GM12878 (cell line): ENCODE data around the gene SNX30. TPM values are rescaled to one million over a fixed set of nuclear protein-coding genes. Genes with fewer than 3 reads are reported as not detected.

Experiments
- ATAC-seq: fragments of 200-7000 bp; cut with Tn5 transposase; 3 replicates; pipeline ENCODE4 v1.9.1; 2020; ENCODE audit warnings: mild to moderate bottlenecking, moderate library complexity
- BruUV-seq: library from RNA; stranded (reverse); fragments of 400-500 nt; replicated peaks from 2 replicates; lab custom pipeline; 2021; lab: Mats Ljungman, UMichigan
- CTCF ChIA-PET: fragments of 300-600 bp; sonication (Branson Sonifier 250); formaldehyde crosslinking; extraction: SDS; loops from one replicate; lab custom pipeline; 2021; ENCODE audit warnings: inconsistent platforms; lab: Yijun Ruan, JAX
- POLR2A ChIA-PET: fragments of 350-600 bp; formaldehyde crosslinking; extraction: SDS; loops from one replicate; lab custom pipeline; 2021; ENCODE audit warnings: inconsistent platforms; lab: Charles Lee
- RAD21 ChIA-PET: fragments of 300-600 bp; sonication (Branson Sonifier 250); formaldehyde crosslinking; loops from one replicate; lab custom pipeline; 2023; ENCODE audit warnings: antibody characterized with exemption; ENCODE audit not compliant: unreplicated experiment; lab: Charles Lee
- SMC1A ChIA-PET: fragments of 300-600 bp; sonication (Branson Sonifier 250); formaldehyde crosslinking; loops from one replicate; lab custom pipeline; 2023; ENCODE audit not compliant: unreplicated experiment, uncharacterized antibody; lab: Charles Lee
- DNase-seq: peaks from one replicate; pipeline ENCODE4 v3.0.0-alpha.2; 2011; ENCODE audit warnings: low read depth, low spot score
- FAIRE-seq: peaks from 3 replicates; lab custom pipeline; 2011; peaks lifted over from hg19 to GRCh38; lab: Jason Lieb, UNC
- H2AFZ ChIP-seq: 2 replicates; pipeline ENCODE4 v1.6.0; 2011; ENCODE audit warnings: low read depth, low read length, control low read depth; ENCODE audit not compliant: control insufficient read depth
- H3K27ac ChIP-seq: 2 replicates; pipeline ENCODE4 v1.5.1; 2011; ENCODE audit warnings: control low read depth; ENCODE audit not compliant: control insufficient read depth, insufficient read depth
- H3K27me3 ChIP-seq, 2 experiments: replicated peaks in 1 of 2; 2 replicates each; pipeline versions ENCODE4 v1.6.0 to v1.6.1; 2011; ENCODE audit warnings: low read length in 1 of 2; ENCODE audit not compliant: control insufficient read depth in 2 of 2, insufficient read depth in 2 of 2
- H3K36me3 ChIP-seq, 2 experiments: 2 replicates each; pipeline ENCODE4 v1.5.1; 2011; ENCODE audit warnings: low read length in 1 of 2; ENCODE audit not compliant: control insufficient read depth in 2 of 2, insufficient read depth in 2 of 2
- H3K4me1 ChIP-seq: 2 replicates; pipeline ENCODE4 v1.6.1; 2011; ENCODE audit warnings: mild to moderate bottlenecking, low read length, moderate library complexity, mixed read lengths; ENCODE audit not compliant: control insufficient read depth, insufficient read depth
- H3K4me2 ChIP-seq: 2 replicates; pipeline ENCODE4 v1.6.0; 2011; ENCODE audit warnings: control low read depth; ENCODE audit not compliant: control insufficient read depth, insufficient read depth
- H3K4me3 ChIP-seq: fragments of 200-600 bp; sonication (generic); 2 replicates; pipeline ENCODE4 v1.5.1; 2016
- H3K79me2 ChIP-seq: 2 replicates; pipeline ENCODE4 v1.6.0; 2011; ENCODE audit warnings: low read length; ENCODE audit not compliant: control insufficient read depth, insufficient read depth
- H3K9ac ChIP-seq: 2 replicates; pipeline ENCODE4 v1.8.0; 2011; ENCODE audit warnings: low read length, control low read depth, mixed read lengths; ENCODE audit not compliant: control insufficient read depth, insufficient read depth
- H3K9me3 ChIP-seq: replicated peaks from 3 replicates; pipeline ENCODE4 v1.5.1; 2011; ENCODE audit warnings: mild to moderate bottlenecking, low read length; ENCODE audit not compliant: control insufficient read depth, insufficient read depth
- H4K20me1 ChIP-seq: 2 replicates; pipeline ENCODE4 v1.6.0; 2011; ENCODE audit not compliant: control insufficient read depth, insufficient read depth
- ASH2L ChIP-seq: fragments of 300-600, 200-600 bp; sonication (generic); IDR thresholded peaks from 2 replicates; pipeline ENCODE4 v1.6.1; 2017; ENCODE audit warnings: low read depth, mild to moderate bottlenecking, borderline replicate concordance
- BHLHE40 ChIP-seq, 2 experiments: fragments of 450-650 bp in 1 of 2; IDR thresholded peaks; 2 replicates each; pipeline ENCODE4 v1.6.1; 2011 to 2017; ENCODE audit warnings: low read depth in 2 of 2, borderline replicate concordance in 1 of 2, improper control_type of control experiment in 1 of 2, low read length in 1 of 2, mild to moderate bottlenecking in 1 of 2
- BMI1 ChIP-seq: fragments of 450-650 bp; IDR thresholded peaks from 2 replicates; pipeline ENCODE4 v1.6.1; 2016; ENCODE audit warnings: mild to moderate bottlenecking, moderate library complexity, borderline replicate concordance
- GATAD2B ChIP-seq: fragments of 450-650 bp; conservative IDR thresholded peaks from 2 replicates; pipeline ENCODE4 v1.6.1; 2017; ENCODE audit warnings: low read depth, mild to moderate bottlenecking, moderate library complexity
- POLR2AphosphoS5 ChIP-seq: IDR thresholded peaks from 2 replicates; pipeline ENCODE4 v1.6.1; 2011; ENCODE audit warnings: mild to moderate bottlenecking, low read length, inconsistent platforms
- SREBF1 ChIP-seq: IDR thresholded peaks from 2 replicates; pipeline ENCODE4 v1.6.1; 2012; ENCODE audit warnings: mild to moderate bottlenecking, low read length
- SRF ChIP-seq, 2 experiments: IDR thresholded peaks; 2 replicates each; pipeline ENCODE4 v1.6.1; 2011; ENCODE audit warnings: low read depth in 2 of 2, low read length in 2 of 2, mild to moderate bottlenecking in 1 of 2, moderate library complexity in 1 of 2
- TCF12 ChIP-seq: IDR thresholded peaks from 2 replicates; pipeline ENCODE4 v1.6.1; 2011; ENCODE audit warnings: low read depth, mild to moderate bottlenecking, low read length
- TCF3 ChIP-seq: IDR thresholded peaks from 2 replicates; pipeline ENCODE4 v1.6.1; 2012; ENCODE audit warnings: low read depth, mild to moderate bottlenecking, low read length, borderline replicate concordance; ENCODE audit not compliant: insufficient read depth
- WGBS: methylation state at CpG from one replicate; pipeline ENCODE4 v1.1.6; 2016; ENCODE audit warnings: low lambda C conversion rate; ENCODE audit not compliant: insufficient replicate concordance, insufficient coverage; ENCODE audit errors: missing lambda C conversion rate; 5-methylcytosine and 5-hydroxymethylcytosine counted together
- in situ Hi-C: fragments of 300-500 bp; cut with MboI; formaldehyde crosslinking; loops from 9 replicates; pipeline ENCODE4 v1.14.3; 2018; ENCODE audit warnings: mixed read lengths
- intact Hi-C: fragments of 100-400 bp; cut with micrococcal nuclease; formaldehyde crosslinking; loops from one replicate; pipeline ENCODE4 v1.14.2; 2022; ENCODE audit not compliant: unreplicated experiment
- polyA plus RNA-seq, 11 experiments: library from polyadenylated mRNA; depleted of rRNA in 4 of 11; unstranded in 6 of 11; stranded (reverse) in 5 of 11; fragments of >200 nt; fragmentation: Nextera tagmentation in 4 of 11; fragmentation: Illumina TruSeq in 1 of 11; extraction: Ambion mirVana in 4 of 11; extraction: Trizol in 1 of 11; gene quantifications; 1 replicate in 1 of 11; 2 replicates in 10 of 11; pipeline versions ENCODE4 v1.2.1 to v1.2.3, GENCODE V29; 2011 to 2016; ENCODE audit warnings: inconsistent platforms in 2 of 11, missing spikeins in 2 of 11, low read depth in 1 of 11
- total RNA-seq, 4 experiments: library from RNA; depleted of rRNA in 3 of 4; stranded (reverse); fragments of >200 nt in 3 of 4; fragmentation: Illumina TruSeq in 1 of 4; extraction: Trizol in 1 of 4; gene quantifications; 2 replicates each; pipeline versions ENCODE4 v1.2.1 to v1.2.3, GENCODE V29; 2013 to 2021
- TF ChIP-seq, protein P1 (sequence below): fragments of 450-650 bp; IDR thresholded peaks from 2 replicates; pipeline ENCODE4 v1.6.1; 2016; ENCODE audit warnings: mild to moderate bottlenecking
- TF ChIP-seq, protein P2 (sequence below): fragments of 450-650 bp; IDR thresholded peaks from 2 replicates; pipeline ENCODE4 v1.6.1; 2018; ENCODE audit warnings: borderline replicate concordance, mild to moderate bottlenecking; ENCODE audit not compliant: partially characterized antibody
- TF ChIP-seq, protein P3 (sequence below): IDR thresholded peaks from 2 replicates; pipeline ENCODE4 v1.6.1; 2011; ENCODE audit warnings: low read depth, mild to moderate bottlenecking, low read length, moderate library complexity, borderline replicate concordance; ENCODE audit errors: extremely low read depth
- TF ChIP-seq, protein P4 (sequence below): fragments of 450-650 bp; IDR thresholded peaks from 2 replicates; pipeline ENCODE4 v1.6.1; 2017; ENCODE audit warnings: mild to moderate bottlenecking, moderate library complexity

SNX30 gene
- total and polyA plus RNA-seq, 10 of the 15 experiments (the other 5 are each of a cell fraction or from before 2014, with no cell fraction given) = 0.53 to 4.0 (median 1.5) TPM

DNA sequence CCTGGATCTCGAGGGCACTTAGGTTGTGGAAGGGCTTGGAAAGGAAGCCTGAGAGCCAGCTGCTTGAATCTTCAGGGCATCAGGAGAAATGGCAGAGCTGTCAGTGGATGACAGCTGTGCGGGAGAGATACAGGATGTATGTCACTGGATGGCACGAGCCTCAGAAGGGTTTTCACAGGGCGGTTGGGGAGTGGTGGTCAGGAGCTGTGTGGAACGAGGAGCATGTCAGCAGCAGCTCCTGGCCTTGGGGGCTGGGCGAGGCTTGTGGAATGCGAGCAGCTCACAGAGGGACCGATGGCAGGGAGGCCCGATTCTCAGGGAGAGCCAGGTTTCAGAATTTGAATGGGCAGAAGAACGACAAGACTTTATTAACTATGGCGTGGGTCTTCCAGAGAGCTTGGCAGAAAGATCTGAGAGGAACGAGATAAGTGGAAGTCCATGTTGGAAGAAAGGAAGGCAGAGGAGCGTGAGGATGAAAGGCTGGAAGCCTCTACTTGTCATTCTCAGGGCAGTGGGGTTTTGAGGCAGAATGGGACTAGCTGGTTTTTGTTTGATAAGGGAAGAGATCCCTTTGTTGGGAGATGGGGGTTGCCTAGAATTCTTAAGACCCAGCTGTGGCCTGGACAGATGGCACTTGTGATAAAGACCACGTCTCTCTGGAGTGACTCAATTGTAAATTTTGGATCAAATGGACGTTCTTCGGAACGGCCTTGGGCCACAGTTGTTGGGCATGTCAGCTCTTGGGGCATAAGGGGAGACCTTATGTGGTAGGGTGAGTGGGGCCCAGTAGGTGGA is 60.3 kb downstream of the SNX30 start:
- intact Hi-C loops = loop anchor here (10.0 kb wide), 1 partner anchor 1046 kb away; no protein-coding TSS in a partner anchor
- Histone ChIP-seq H3K79me2 (no peaks in the 10 kb centered on the region), H3K4me3 (no peak overlapping the region), H3K27ac (no peak overlapping the region), H3K27me3 (peaks cover 0 to 3% of the 10 kb centered on the region in 2 experiments; a peak in 3 of 4 replicates), H3K4me1 (peaks cover 28% of the 10 kb centered on the region), H3K9me3 (no peaks in the 10 kb centered on the region), H4K20me1 (no peaks in the 10 kb centered on the region), H3K9ac (no peak overlapping the region), H3K36me3 (no peaks in the 10 kb centered on the region), H3K4me2 (no peak overlapping the region), H2AFZ (no peak overlapping the region)
- no peak for DNase-seq
- RAD21 ChIA-PET = interaction anchor here (0.6 kb wide), 1 partner anchor 10 kb away, joined by 3 read pairs; no protein-coding TSS in a partner anchor
- 79% methylated on average over 17 of the region's 17 CpGs for whole genome bisulfite sequencing
- POLR2A ChIA-PET = no interaction called here
- BruUV-seq = no TSS peak
- CTCF ChIA-PET = interaction anchor here (0.6 to 3.9 kb wide), 5 partner anchors 9 to 696 kb away, joined by 3 to 12 read pairs (median 4); no protein-coding TSS in a partner anchor
- in situ Hi-C loops = loop anchor here (10.0 kb wide), 1 partner anchor 716 kb away; no protein-coding TSS in a partner anchor
- no peak for FAIRE-seq
- no peak for ATAC-seq
- SMC1A ChIA-PET = interaction anchor here (0.5 to 0.9 kb wide), 2 partner anchors 9 to 661 kb away, joined by 3 to 4 read pairs; no protein-coding TSS in a partner anchor
- no peak for TF ChIP-seq TCF3
- TF ChIP-seq ASH2L = no peak
- no peak for TF ChIP-seq GATAD2B
- no peak for TF ChIP-seq SREBF1
- TF ChIP-seq, protein P1, sequence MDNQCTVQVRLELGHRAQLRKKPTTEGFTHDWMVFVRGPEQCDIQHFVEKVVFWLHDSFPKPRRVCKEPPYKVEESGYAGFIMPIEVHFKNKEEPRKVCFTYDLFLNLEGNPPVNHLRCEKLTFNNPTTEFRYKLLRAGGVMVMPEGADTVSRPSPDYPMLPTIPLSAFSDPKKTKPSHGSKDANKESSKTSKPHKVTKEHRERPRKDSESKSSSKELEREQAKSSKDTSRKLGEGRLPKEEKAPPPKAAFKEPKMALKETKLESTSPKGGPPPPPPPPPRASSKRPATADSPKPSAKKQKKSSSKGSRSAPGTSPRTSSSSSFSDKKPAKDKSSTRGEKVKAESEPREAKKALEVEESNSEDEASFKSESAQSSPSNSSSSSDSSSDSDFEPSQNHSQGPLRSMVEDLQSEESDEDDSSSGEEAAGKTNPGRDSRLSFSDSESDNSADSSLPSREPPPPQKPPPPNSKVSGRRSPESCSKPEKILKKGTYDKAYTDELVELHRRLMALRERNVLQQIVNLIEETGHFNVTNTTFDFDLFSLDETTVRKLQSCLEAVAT = no peak
- TF ChIP-seq, protein P2, sequence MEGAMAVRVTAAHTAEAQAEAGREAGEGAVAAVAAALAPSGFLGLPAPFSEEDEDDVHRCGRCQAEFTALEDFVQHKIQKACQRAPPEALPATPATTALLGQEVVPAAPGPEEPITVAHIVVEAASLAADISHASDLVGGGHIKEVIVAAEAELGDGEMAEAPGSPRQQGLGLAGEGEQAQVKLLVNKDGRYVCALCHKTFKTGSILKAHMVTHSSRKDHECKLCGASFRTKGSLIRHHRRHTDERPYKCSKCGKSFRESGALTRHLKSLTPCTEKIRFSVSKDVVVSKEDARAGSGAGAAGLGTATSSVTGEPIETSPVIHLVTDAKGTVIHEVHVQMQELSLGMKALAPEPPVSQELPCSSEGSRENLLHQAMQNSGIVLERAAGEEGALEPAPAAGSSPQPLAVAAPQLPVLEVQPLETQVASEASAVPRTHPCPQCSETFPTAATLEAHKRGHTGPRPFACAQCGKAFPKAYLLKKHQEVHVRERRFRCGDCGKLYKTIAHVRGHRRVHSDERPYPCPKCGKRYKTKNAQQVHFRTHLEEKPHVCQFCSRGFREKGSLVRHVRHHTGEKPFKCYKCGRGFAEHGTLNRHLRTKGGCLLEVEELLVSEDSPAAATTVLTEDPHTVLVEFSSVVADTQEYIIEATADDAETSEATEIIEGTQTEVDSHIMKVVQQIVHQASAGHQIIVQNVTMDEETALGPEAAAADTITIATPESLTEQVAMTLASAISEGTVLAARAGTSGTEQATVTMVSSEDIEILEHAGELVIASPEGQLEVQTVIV = no peak
- TF ChIP-seq SRF (IDR thresholded peaks at IDR 0.05; ENCODE audit: low read depth in 2 of 2, low read length in 2 of 2) = no peak
- TF ChIP-seq BHLHE40 (IDR thresholded peaks at IDR 0.05; ENCODE audit: borderline replicate concordance in 1 of 2, low read depth in 2 of 2, low read length in 1 of 2) = no peak
- TF ChIP-seq POLR2AphosphoS5 = no peak
- no peak for TF ChIP-seq TCF12
- TF ChIP-seq BMI1 = no peak
- TF ChIP-seq, protein P3, sequence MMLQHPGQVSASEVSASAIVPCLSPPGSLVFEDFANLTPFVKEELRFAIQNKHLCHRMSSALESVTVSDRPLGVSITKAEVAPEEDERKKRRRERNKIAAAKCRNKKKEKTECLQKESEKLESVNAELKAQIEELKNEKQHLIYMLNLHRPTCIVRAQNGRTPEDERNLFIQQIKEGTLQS = no peak
- TF ChIP-seq, protein P4, sequence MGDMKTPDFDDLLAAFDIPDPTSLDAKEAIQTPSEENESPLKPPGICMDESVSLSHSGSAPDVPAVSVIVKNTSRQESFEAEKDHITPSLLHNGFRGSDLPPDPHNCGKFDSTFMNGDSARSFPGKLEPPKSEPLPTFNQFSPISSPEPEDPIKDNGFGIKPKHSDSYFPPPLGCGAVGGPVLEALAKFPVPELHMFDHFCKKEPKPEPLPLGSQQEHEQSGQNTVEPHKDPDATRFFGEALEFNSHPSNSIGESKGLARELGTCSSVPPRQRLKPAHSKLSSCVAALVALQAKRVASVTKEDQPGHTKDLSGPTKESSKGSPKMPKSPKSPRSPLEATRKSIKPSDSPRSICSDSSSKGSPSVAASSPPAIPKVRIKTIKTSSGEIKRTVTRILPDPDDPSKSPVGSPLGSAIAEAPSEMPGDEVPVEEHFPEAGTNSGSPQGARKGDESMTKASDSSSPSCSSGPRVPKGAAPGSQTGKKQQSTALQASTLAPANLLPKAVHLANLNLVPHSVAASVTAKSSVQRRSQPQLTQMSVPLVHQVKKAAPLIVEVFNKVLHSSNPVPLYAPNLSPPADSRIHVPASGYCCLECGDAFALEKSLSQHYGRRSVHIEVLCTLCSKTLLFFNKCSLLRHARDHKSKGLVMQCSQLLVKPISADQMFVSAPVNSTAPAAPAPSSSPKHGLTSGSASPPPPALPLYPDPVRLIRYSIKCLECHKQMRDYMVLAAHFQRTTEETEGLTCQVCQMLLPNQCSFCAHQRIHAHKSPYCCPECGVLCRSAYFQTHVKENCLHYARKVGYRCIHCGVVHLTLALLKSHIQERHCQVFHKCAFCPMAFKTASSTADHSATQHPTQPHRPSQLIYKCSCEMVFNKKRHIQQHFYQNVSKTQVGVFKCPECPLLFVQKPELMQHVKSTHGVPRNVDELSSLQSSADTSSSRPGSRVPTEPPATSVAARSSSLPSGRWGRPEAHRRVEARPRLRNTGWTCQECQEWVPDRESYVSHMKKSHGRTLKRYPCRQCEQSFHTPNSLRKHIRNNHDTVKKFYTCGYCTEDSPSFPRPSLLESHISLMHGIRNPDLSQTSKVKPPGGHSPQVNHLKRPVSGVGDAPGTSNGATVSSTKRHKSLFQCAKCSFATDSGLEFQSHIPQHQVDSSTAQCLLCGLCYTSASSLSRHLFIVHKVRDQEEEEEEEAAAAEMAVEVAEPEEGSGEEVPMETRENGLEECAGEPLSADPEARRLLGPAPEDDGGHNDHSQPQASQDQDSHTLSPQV = no peak
